ENCODE results near the gene TOMM34.
A peak's percentile ranks its signal among the peaks of the same experiment; 100 is the strongest.

The TOMM34 gene

DNA sequence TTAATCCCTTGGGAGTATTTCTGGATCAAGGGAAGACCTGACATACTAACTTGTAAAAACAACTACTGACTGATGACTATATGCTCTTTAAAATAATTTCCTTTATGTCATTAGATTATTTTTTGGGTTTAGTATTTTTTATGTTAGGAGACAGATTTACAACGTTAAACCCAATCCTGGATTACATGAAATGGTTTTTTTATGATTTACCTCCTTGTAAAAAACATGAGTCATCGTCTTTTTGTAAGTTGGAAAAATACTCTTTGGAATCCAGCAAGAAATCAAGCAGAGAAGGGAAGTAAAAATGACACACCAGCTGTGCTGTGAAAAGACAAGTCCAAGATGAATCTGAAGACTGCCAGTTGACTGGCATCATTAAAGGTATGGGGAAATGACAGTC is 12.9 kb upstream of the TOMM34 start:
- Mint-ChIP-seq H3K4me3 (peak overlapping the region; percentile 56 to 99), H3K36me3 (ENCODE audit: insufficient read depth) (peaks cover 81% of the 10 kb centered on the region), H3K27me3 (no peaks in the 10 kb centered on the region), H3K27ac (peak overlapping the region; percentile 28 to 41), H3K4me1 (ENCODE audit: low read depth in 2 of 2) (peaks cover 58 to 86% of the 10 kb centered on the region in 2 donors), H3K9me3 (no peaks in the 10 kb centered on the region)
- ATAC-seq (replicated peaks) (no peak), DNase-seq (no peak)

DNA sequence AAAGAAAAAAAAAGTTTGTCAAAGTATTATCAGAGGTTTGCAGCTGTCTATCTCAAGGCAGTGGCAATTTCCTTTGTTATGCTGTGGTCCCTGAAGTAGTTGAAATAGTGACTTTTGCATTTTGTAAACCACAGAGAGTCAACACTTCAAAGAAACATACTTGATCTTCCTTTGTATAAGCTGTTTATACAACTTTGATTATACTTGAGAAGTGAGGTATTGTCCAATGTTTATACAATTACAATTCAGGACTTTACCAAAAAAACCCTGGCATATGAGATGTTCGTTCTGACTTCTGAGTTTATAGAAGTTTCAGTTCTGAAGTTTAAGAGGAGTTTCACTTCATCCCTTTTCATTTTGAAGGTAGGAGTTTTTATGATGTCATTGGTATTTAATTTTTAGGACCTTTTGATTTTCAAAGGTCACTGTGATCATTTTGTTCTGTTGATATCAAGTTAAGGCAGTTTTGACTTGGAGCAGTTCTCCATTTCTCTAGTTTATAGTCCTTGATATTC is 10.1 kb upstream of the TOMM34 start:
- Mint-ChIP-seq H3K4me3 (peak overlapping the region; percentile 98 to 99), H3K36me3 (ENCODE audit: insufficient read depth) (peaks cover 79% of the 10 kb centered on the region), H3K4me1 (ENCODE audit: low read depth in 2 of 2) (peaks cover 55 to 82% of the 10 kb centered on the region in 2 donors), H3K27ac (peak overlapping the region; percentile 98 to 99), H3K27me3 (no peaks in the 10 kb centered on the region), H3K9me3 (no peaks in the 10 kb centered on the region)
- ATAC-seq (replicated peaks) (peak; percentile 37), DNase-seq (no peak)

DNA sequence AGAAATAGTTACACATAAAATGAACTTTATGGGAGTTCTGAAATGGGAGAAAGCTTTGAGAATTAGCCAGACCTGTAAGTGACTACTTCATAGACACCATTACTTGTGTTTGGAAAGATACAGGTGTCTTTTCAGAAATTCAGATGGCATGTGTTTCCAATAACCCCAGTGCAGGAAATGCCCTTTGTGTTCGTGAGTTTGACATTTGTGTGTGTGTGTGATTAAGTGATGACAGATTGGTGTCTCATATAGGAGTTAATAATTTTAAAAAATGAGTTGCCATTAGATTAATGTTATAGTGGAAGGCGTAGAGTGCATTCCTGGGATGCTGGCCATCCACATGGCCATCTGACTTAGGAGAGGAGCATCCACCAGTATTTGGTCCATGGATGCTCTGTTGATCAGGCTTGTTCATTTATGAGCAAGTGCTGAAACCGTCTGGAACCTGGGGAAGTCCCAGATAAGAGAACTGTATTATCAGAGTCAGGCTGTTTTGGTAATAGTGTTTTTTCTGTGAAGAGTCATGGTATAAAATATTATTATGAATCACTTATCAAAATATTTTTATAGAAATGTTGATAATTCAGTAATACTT is 9.2 kb upstream of the TOMM34 start:
- H3K27ac Mint-ChIP-seq, result peak overlapping the region; percentile 98 to 99
- H3K27me3 Mint-ChIP-seq, result no peaks in the 10 kb centered on the region
- no peaks in the 10 kb centered on the region for H3K9me3 Mint-ChIP-seq
- peaks cover 56 to 75% of the 10 kb centered on the region in 2 donors for H3K4me1 Mint-ChIP-seq (ENCODE audit: low read depth in 2 of 2)
- ATAC-seq (replicated peaks) (peak; percentile 11), DNase-seq (peak in 1 of 3 experiments; percentile 20)
- peaks cover 70% of the 10 kb centered on the region for H3K36me3 Mint-ChIP-seq (ENCODE audit: insufficient read depth)
- H3K4me3 Mint-ChIP-seq, result peak overlapping the region; percentile 98 to 99

DNA sequence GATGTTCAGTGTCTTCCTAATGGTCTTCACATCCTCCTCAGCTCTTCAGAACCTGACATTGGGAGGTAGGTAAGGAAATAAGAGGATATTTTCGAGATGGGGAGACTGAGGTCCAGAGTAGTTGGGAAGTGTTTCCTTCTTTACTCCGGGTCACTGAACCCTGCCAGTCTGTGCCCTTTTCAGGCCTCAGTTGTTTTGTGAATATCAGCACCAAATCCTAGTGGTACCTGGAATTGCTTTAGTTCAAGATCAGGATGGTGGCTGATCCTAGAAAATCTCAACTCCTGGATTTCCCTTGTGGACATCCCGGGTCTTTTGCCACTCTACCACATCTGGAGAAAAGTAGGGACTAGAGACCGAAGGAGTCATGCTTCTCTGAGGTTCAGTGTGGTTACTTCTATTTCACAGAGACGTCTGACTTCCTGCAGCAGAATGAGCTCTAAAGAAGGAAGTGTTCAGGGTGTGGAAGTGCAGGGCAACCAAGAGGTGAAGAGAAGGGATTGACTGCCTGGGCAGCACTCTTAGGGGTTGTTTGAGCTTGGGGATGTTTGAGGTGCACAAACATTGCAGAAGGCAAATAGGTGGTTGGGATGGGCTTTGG is 7.1 kb upstream of the TOMM34 start:
- peak overlapping the region; percentile 98 to 99 for H3K27ac Mint-ChIP-seq
- peak; percentile 39 to 47 (median 45) for DNase-seq
- peaks cover 49% of the 10 kb centered on the region for H3K36me3 Mint-ChIP-seq (ENCODE audit: insufficient read depth)

DNA sequence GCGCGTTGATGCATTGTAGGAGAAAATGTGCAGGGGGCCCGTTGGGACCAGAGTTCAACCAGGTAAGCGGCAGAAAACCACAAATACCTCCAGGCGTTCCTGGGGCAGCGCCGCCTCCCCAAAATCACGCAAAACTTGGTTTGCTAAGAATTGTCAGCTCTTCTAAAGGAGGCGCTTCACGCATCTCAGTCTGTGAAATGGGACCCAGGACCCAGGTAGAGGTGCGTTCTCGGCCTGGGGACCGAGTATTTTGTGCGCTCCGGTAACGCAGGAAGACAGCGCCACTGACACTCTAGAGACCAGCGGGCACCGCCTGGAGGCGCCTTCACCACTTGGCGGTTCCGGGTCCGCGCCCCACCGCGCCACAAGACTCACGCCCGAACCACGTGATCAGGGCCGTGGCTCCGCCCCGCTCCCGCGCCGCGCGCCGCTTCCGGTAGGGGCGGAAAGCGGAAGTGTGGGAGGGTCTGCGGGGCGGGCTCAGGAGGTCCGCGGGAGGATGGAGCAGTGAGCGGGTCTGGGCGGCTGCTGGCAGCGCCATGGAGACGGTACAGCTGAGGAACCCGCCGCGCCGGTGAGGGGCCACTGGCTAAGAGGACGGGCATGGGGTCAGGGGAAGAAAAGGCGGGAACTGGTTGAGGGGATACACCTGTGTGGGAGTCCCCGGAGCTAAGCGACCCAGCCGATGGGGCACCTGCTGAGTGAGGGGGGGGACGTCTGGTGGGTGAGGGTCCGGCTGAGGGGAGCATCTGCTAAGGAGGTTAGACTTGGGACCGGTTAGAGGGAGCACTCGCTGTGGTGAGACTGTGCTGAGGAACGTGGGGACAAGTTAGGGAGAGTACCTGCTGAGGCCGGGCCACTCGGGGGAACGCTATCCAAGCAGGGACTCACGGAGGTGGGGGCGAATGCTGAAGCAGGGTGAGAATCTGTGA is 6.1 kb upstream of the TOMM34 start, which contains the start of gene STK4:
Gene STK4, plus strand, starts transcription at position 483 of the 932 bp plus-strand sequence. Its CDS starts 57 bp downstream, at position 540.
- peak; percentile 92 to 95 (median 94) for DNase-seq
- Mint-ChIP-seq H3K4me1 (ENCODE audit: low read depth in 2 of 2) (peaks cover 41 to 63% of the 10 kb centered on the region in 2 donors), H3K4me3 (peak within 1 kb of the TSS; percentile 98 to 99), H3K9me3 (no peaks in the 10 kb centered on the region), H3K36me3 (ENCODE audit: insufficient read depth) (peaks cover 39% of the 10 kb centered on the region), H3K27me3 (no peaks in the 10 kb centered on the region), H3K27ac (peak within 1 kb of the TSS; percentile 98 to 99)
- peak; percentile 75 for ATAC-seq (replicated peaks)

More for the DNA sequence above, 7.1 kb upstream of the TOMM34 start:
- peak; percentile 43 for ATAC-seq (replicated peaks)
- H3K9me3 Mint-ChIP-seq, result no peaks in the 10 kb centered on the region
- peak overlapping the region; percentile 98 to 99 for H3K4me3 Mint-ChIP-seq
- H3K4me1 Mint-ChIP-seq (ENCODE audit: low read depth in 2 of 2), result peaks cover 43 to 64% of the 10 kb centered on the region in 2 donors
- H3K27me3 Mint-ChIP-seq, result no peaks in the 10 kb centered on the region

DNA sequence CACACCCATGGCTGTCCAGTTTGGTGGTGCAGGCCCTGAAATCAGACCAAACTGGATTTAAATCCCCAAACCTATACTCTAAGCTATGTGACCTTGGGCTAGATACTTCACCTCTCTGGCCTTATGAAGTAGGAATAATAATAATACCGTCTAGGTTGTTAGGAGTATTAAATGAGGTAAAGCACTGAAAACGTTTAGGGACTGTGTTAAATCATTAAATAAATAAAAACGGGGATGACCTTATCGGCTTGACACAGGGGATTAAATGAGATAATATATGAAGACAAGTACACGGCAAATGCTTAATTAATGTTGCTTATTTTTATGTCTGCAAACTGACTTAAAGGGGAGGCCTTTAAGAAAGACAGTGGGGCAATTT is 5.4 kb upstream of the TOMM34 start:
- H3K36me3 Mint-ChIP-seq (ENCODE audit: insufficient read depth), result peaks cover 35% of the 10 kb centered on the region
- no peak for DNase-seq
- peaks cover 35 to 60% of the 10 kb centered on the region in 2 donors for H3K4me1 Mint-ChIP-seq (ENCODE audit: low read depth in 2 of 2)
- H3K9me3 Mint-ChIP-seq, result no peaks in the 10 kb centered on the region
- no peak for ATAC-seq (replicated peaks)
- no peaks in the 10 kb centered on the region for H3K27me3 Mint-ChIP-seq
- peak overlapping the region; percentile 98 to 99 for H3K4me3 Mint-ChIP-seq
- H3K27ac Mint-ChIP-seq, result peak overlapping the region; percentile 98 to 99

DNA sequence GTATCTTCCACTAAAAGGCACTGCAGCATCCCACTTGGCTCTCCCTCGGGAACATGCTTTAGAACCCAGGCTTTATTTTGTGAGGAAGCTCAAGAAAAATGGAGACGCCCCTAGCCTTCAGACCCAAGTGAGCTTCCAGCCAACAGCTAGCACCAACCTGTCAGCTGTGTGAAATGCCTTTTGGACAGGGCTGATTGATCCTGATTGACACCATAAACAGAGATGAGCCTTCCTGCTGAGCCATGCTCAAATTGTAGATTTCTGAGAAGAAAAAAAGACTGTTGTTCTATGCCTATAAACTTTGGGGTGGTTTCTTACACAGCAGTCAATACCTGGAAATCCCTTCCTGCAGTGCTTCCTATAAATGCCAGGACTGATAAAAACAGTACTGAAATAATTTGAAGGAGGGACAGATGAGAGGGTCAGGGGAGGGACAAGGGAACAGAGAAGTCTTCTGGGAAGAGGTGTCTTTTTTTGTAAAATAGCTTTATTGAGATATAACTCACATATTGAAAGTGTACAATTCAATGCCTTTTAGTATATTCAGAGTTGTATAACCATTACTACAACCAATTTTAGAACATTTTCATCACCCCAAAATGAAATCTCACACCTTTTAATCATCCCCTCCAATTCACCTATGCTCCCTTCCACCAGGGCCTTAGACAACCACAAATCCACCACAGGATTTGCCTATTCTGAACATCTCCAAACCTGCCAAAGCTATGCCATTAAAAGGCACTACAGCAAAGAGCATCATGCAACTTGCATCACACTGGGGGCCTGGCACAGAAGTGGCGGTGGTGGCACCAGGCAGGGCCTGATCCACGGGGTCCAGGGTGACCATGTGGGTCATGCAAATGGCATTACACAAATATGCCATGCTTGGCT is 3.4 kb upstream of the TOMM34 start:
- Mint-ChIP-seq H3K36me3 (ENCODE audit: insufficient read depth) (peaks cover 30% of the 10 kb centered on the region), H3K27me3 (no peaks in the 10 kb centered on the region), H3K4me1 (ENCODE audit: low read depth in 2 of 2) (peaks cover 34 to 58% of the 10 kb centered on the region in 2 donors), H3K4me3 (no peak overlapping the region), H3K27ac (no peak overlapping the region), H3K9me3 (no peaks in the 10 kb centered on the region)
- ATAC-seq (replicated peaks) (no peak), DNase-seq (no peak)

DNA sequence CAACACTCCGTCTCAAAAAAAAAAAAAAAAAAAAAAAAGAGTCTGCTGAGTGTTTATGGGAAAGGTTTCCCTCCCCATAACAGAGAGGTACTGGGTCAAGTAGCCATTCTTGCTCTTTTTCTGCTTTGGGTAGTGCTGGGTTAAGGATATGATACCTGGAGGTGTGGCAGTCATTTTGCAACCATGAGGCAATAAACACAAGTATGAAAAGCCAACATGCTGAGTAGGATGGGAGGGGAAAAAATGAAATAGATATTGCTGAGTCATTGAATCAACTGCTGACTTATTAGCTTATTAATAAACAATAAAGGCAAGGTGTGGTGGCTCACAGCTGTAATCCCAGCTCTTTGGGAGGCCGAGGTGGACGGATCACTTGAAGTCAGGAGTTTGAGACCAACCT is 2.3 kb upstream of the TOMM34 start:
- peaks cover 19% of the 10 kb centered on the region for H3K36me3 Mint-ChIP-seq (ENCODE audit: insufficient read depth)
- H3K27me3 Mint-ChIP-seq, result no peaks in the 10 kb centered on the region
- H3K27ac Mint-ChIP-seq, result no peak overlapping the region
- no peak for ATAC-seq (replicated peaks)
- no peak overlapping the region for H3K4me3 Mint-ChIP-seq
- no peaks in the 10 kb centered on the region for H3K9me3 Mint-ChIP-seq
- no peak for DNase-seq
- H3K4me1 Mint-ChIP-seq (ENCODE audit: low read depth in 2 of 2), result peaks cover 32 to 58% of the 10 kb centered on the region in 2 donors

DNA sequence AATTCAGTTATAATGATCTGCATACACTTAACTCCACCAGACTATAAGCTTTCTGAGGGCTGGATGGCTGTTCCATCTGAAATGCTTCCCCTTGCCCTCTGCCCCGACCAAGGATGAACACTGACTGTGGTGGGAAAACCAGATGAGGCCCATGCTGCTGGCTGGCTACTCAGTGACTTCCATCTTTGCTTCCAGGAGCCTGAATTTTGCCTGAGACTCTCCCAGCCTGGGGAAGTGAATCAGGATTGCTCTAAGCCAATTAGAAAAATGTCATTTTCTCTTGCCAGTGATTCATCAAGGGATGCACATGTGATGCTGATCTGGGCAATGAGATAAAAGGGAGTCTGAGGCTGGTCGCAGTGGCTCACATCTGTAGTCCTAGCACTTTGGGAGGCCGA is 1.7 kb upstream of the TOMM34 start:
- H3K4me3 Mint-ChIP-seq, result peak overlapping the region in 1 of 2 donors; percentile 6
- H3K27me3 Mint-ChIP-seq, result no peaks in the 10 kb centered on the region
- DNase-seq (no peak), ATAC-seq (replicated peaks) (no peak)
- peaks cover 30 to 55% of the 10 kb centered on the region in 2 donors for H3K4me1 Mint-ChIP-seq (ENCODE audit: low read depth in 2 of 2)
- no peaks in the 10 kb centered on the region for H3K9me3 Mint-ChIP-seq
- H3K36me3 Mint-ChIP-seq (ENCODE audit: insufficient read depth), result peaks cover 16% of the 10 kb centered on the region
- no peak overlapping the region for H3K27ac Mint-ChIP-seq

DNA sequence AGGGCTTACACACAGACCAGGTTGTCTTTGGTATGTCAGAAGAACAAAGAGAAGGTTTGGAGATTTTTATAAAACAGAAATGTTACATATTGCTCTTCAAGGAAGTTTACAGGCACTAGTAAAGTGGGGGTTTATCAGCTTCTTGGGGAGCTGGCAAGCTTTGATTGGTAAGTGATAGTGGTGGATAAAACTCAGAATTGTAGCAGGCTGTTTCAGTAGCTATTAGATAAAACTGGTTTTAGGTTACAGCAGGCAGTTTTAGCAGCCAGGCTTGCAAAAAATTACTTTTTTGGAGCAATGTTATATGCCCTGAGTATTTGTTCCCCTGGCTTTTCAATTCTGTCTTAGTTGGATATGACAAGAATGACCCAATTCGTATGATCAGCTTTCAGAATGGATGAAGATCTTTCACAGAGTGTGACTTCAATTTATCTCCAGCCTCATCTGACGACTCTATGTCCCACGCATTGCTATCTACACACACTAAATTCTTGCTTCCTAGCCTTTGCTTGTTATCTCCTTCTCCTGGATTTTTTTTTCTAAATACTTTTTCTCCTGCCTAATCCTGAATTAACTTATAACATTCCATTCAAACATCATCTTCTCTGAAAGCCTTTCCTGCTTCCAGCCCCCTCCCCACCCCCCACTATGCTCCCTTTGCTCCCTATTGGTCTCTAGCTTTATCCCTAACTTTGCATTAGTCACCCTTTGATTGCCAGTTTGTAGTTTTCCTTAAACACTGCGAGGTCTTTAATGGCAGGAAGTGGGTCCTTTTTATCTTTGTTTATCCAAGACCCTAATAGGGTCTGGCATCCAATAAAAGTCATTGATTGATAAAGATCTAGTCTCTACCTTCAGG is 1.0 kb upstream of the TOMM34 start:
- peaks cover 11% of the 10 kb centered on the region for H3K36me3 Mint-ChIP-seq (ENCODE audit: insufficient read depth)
- no peak for DNase-seq
- H3K27ac Mint-ChIP-seq, result peak overlapping the region; percentile 84 to 88
- H3K9me3 Mint-ChIP-seq, result no peaks in the 10 kb centered on the region
- peak overlapping the region; percentile 94 to 95 for H3K4me3 Mint-ChIP-seq
- peaks cover 29 to 49% of the 10 kb centered on the region in 2 donors for H3K4me1 Mint-ChIP-seq (ENCODE audit: low read depth in 2 of 2)
- H3K27me3 Mint-ChIP-seq, result no peaks in the 10 kb centered on the region
- no peak for ATAC-seq (replicated peaks)

DNA sequence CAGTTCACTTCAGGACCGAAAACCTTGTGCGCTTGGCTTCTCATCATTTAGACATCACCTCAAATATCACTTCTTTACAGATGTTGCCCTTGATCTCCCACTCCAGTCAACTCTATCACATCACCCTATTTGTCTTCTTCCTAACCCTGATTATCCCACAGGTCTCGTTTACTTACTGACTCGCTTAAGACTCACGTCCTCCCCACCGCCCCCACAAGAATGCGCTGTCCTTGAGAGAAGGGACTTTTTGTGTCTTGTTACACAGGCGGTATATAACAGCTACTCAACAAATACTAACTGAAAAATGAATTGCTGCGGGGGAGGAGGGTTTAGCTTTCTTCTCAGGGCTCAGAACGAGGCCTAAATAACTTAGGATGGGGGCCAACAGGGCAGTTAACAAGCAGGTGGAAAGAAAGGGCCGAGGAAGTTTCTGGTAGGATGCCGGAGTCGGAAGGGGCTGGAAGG is 527 bp downstream of the TOMM34 start:
- H3K4me3 Mint-ChIP-seq, result peak overlapping the region; percentile 94 to 95
- H3K27ac Mint-ChIP-seq, result peak overlapping the region; percentile 84 to 88
- peaks cover 23 to 39% of the 10 kb centered on the region in 2 donors for H3K4me1 Mint-ChIP-seq (ENCODE audit: low read depth in 2 of 2)
- ATAC-seq (replicated peaks) (peak; percentile 71), DNase-seq (peak; percentile 41 to 53 (median 49))
- H3K9me3 Mint-ChIP-seq, result no peaks in the 10 kb centered on the region
- H3K27me3 Mint-ChIP-seq, result no peaks in the 10 kb centered on the region
- peaks cover 21% of the 10 kb centered on the region for H3K36me3 Mint-ChIP-seq (ENCODE audit: insufficient read depth)

Data from effector memory CD8-positive, alpha-beta T cell (primary cell).